Activated B cell treated with CpG ODN at 0.5 μM for 24 hours (primary cell): ENCODE results near the gene TUBA4B. TPM values are rescaled to one million over a fixed set of nuclear protein-coding genes. Genes with fewer than 3 reads are reported as not detected.

Experiments used
- ATAC-seq: fragments of 200-7000 bp; cut with Tn5 transposase; one replicate; pipeline ENCODE4 v1.10.0; 2021; ENCODE audit warnings: low read depth, mild to moderate bottlenecking, moderate library complexity
- CTCF ChIA-PET: fragments of 350-600 bp; sonication (Branson Sonifier 250); formaldehyde crosslinking; loops from one replicate; lab custom pipeline; 2021; ENCODE audit warnings: antibody characterized with exemption; lab: Charles Lee
- POLR2A ChIA-PET: fragments of 350-600 bp; sonication (Branson Sonifier 250); formaldehyde crosslinking; loops from one replicate; lab custom pipeline; 2021; ENCODE audit warnings: antibody characterized with exemption; lab: Charles Lee
- DNase-seq: peaks from one replicate; pipeline ENCODE4 v3.0.0; 2022
- H3K27ac Mint-ChIP-seq: one replicate; pipeline ENCODE4 v1.8.0; 2020; ENCODE audit warnings: mixed read lengths
- H3K27me3 Mint-ChIP-seq: one replicate; pipeline ENCODE4 v1.8.0; 2021; ENCODE audit warnings: mixed read lengths
- H3K36me3 Mint-ChIP-seq: one replicate; pipeline ENCODE4 v1.8.0; 2021; ENCODE audit warnings: low read depth, mixed read lengths
- H3K4me1 Mint-ChIP-seq: one replicate; pipeline ENCODE4 v1.8.0; 2021; ENCODE audit warnings: mixed read lengths
- H3K4me3 Mint-ChIP-seq: one replicate; pipeline ENCODE4 v1.8.0; 2020; ENCODE audit warnings: mild to moderate bottlenecking, mixed read lengths
- H3K9me3 Mint-ChIP-seq: one replicate; pipeline ENCODE4 v1.8.0; 2020; ENCODE audit warnings: mixed read lengths
- intact Hi-C: fragments of 100-400 bp; cut with micrococcal nuclease; formaldehyde crosslinking; loops from one replicate; pipeline ENCODE4 v1.15.1; 2024
- total RNA-seq: library from RNA; stranded (reverse); gene quantifications from 2 replicates; pipeline ENCODE4 v1.2.3, GENCODE V29; 2022
- TF ChIP-seq, protein P1 (sequence below): fragments of 200-600 bp; IDR thresholded peaks from one replicate; pipeline ENCODE4 v1.8.0; 2022; ENCODE audit warnings: antibody characterized with exemption, mild to moderate bottlenecking

Gene TUBA4B
- total RNA-seq, 1 donor from 2014 or later = not detected

DNA sequence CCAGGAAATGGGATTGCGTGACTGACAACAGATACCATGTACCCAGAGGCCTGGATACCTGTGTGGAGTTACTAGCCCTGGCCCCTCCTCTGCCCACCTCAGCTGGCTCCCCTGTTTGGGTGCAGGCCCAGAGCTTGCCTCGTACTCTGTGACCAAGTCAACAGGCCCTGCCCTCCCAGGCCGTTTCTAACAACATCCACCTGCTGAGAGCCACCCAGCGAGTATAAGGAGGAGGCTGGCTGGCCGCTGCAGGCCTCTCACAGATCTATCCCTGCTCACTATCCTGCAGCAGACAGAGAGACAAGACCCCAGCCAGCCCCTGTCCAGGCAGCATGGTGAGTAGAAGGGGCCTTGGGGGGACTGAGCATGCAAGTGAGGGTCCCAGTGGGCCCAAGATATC lies 13.2 kb downstream of the TUBA4B start:
- H3K9me3 Mint-ChIP-seq = no peaks in the 10 kb centered on the region
- no peaks in the 10 kb centered on the region for H3K4me1 Mint-ChIP-seq
- no peak overlapping the region for H3K4me3 Mint-ChIP-seq
- TF ChIP-seq, protein P1, sequence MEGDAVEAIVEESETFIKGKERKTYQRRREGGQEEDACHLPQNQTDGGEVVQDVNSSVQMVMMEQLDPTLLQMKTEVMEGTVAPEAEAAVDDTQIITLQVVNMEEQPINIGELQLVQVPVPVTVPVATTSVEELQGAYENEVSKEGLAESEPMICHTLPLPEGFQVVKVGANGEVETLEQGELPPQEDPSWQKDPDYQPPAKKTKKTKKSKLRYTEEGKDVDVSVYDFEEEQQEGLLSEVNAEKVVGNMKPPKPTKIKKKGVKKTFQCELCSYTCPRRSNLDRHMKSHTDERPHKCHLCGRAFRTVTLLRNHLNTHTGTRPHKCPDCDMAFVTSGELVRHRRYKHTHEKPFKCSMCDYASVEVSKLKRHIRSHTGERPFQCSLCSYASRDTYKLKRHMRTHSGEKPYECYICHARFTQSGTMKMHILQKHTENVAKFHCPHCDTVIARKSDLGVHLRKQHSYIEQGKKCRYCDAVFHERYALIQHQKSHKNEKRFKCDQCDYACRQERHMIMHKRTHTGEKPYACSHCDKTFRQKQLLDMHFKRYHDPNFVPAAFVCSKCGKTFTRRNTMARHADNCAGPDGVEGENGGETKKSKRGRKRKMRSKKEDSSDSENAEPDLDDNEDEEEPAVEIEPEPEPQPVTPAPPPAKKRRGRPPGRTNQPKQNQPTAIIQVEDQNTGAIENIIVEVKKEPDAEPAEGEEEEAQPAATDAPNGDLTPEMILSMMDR = no peak
- CTCF ChIA-PET = interaction anchor here (1.2 kb wide), 1 partner anchor 11 kb away, joined by 4 read pairs; no protein-coding TSS in a partner anchor
- H3K36me3 Mint-ChIP-seq = no peaks in the 10 kb centered on the region
- DNase-seq = no peak
- no peak overlapping the region for H3K27ac Mint-ChIP-seq
- H3K27me3 Mint-ChIP-seq = no peaks in the 10 kb centered on the region
- intact Hi-C loops = no loop called here
- ATAC-seq = no peak
- POLR2A ChIA-PET = interaction anchor here (0.6 to 1.2 kb wide), 2 partner anchors 11 to 106 kb away, joined by 5 to 7 read pairs; partner anchors contain the start of gene NHEJ1

DNA sequence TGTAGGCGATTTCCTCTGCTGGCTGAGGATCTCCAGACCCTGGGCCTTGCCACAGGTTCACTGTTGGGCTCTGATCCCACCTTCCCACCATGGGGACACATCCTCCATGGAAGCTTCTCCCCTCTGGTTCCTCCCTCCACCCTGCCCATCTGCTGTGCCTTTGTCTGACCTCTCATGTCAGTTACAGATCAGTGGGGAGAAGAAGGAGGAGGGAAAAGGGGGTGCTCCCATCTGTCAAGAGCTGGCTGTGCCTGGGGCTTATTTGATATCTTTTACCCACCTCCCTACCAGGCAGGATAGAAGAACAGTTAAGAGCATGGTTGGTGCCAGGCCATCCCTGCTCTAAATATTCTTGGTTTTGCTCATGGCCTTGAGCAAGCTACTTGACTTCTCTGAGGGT lies 13.8 kb downstream of the TUBA4B start:
- intact Hi-C loops = no loop called here

DNA sequence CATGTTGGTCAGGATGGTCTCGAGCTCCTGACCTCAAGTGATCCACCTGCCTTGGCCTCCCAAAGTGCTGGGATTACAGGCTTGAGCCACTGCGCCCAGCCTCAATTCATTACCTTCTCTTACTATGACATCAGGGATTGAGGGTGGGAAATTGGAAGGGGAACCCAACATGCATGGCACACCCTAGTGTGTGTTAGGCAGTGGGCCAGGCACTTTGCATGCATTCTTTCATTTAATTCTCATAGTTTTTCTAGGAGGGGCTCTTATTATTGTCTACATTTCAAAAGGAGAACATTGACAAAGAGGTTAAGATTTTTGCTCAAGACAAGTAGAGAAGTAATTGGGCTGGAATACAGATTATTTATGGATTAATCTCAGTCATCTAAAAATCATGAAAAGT lies 15.3 kb downstream of the TUBA4B start:
- Mint-ChIP-seq H3K4me3 (no peak overlapping the region), H3K4me1 (no peaks in the 10 kb centered on the region), H3K27me3 (no peaks in the 10 kb centered on the region), H3K27ac (no peak overlapping the region), H3K9me3 (no peaks in the 10 kb centered on the region), H3K36me3 (no peaks in the 10 kb centered on the region)
- TF ChIP-seq, protein P1 = no peak
- no peak for DNase-seq
- ATAC-seq = no peak
- ChIA-PET CTCF (no interaction called here), POLR2A (no interaction called here)
- intact Hi-C loops = no loop called here

More for the DNA sequence above, 13.8 kb downstream of the TUBA4B start:
- Mint-ChIP-seq H3K27ac (no peak overlapping the region), H3K36me3 (no peaks in the 10 kb centered on the region), H3K9me3 (no peaks in the 10 kb centered on the region), H3K4me3 (no peak overlapping the region), H3K27me3 (no peaks in the 10 kb centered on the region), H3K4me1 (no peaks in the 10 kb centered on the region)
- DNase-seq (no peak), ATAC-seq (no peak)
- POLR2A ChIA-PET = no interaction called here
- TF ChIP-seq, protein P1 = no peak
- CTCF ChIA-PET = no interaction called here

DNA sequence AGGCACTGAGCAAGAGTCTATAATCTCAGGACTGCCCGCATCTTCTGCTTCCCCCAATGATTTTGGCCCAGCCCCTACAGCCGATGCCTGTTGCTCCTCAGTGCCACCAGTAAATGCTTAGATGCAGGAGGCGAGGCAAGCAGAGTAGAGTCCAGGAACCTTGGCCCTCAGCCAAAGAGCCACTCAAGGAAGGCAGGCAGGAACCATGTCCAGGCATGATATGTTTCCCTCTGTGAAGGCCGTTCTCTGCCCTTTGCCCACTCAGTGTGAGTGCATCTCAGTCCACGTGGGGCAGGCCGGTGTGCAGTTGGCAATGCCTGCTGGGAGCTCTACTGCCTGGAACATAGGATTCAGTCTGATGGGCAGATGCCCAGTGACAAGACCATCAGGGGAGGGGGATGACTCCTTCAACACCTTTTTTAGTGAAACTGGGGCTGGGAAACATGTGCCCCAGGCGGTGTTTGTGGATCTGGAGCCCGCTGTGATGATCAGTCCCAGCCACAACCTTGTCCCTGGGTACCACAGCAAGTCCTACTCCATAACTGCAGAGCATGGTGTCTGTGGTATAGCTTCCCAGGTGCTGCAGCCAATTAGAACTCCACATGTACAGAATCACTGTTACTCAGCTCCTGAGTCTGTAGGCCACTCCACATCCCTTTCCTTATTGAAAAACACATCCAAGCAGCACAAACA lies 16.5 kb downstream of the TUBA4B start:
- intact Hi-C loops = no loop called here
- CTCF ChIA-PET = interaction anchor here (2.3 kb wide), 1 partner anchor 25 kb away, joined by 10 read pairs; no protein-coding TSS in a partner anchor

DNA sequence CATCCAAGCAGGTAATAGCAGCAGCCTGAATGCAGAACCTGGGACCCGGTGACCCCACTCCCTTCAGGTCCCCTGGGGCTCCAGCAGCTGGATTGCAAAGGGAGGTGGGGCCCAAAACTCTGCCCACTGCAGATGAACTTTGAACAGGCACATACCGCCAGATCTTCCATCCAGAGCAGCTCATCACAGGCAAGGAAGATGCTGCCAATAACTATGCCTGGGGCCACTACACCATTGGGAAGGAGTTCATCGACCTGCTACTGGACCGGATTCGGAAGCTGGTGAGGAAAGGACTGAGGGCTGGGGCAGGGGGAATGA lies 17.0 kb downstream of the TUBA4B start:
- DNase-seq (no peak), ATAC-seq (no peak)
- H3K27ac Mint-ChIP-seq = no peak overlapping the region
- intact Hi-C loops = no loop called here
- H3K4me1 Mint-ChIP-seq = peaks cover 3% of the 10 kb centered on the region
- no peak overlapping the region for H3K4me3 Mint-ChIP-seq
- TF ChIP-seq, protein P1 = no peak
- no peaks in the 10 kb centered on the region for H3K9me3 Mint-ChIP-seq
- POLR2A ChIA-PET = interaction anchor here (1.8 kb wide), 1 partner anchor 16 kb away, joined by 7 read pairs; the partner anchor contains the start of gene TUBA4A
- H3K27me3 Mint-ChIP-seq = no peaks in the 10 kb centered on the region
- H3K36me3 Mint-ChIP-seq = no peaks in the 10 kb centered on the region
- CTCF ChIA-PET = interaction anchor here (2.3 kb wide), 1 partner anchor 24 kb away, joined by 10 read pairs; no protein-coding TSS in a partner anchor

More for the DNA sequence above, 16.5 kb downstream of the TUBA4B start:
- Mint-ChIP-seq H3K36me3 (no peaks in the 10 kb centered on the region), H3K4me3 (no peak overlapping the region), H3K9me3 (no peaks in the 10 kb centered on the region), H3K27ac (no peak overlapping the region), H3K27me3 (no peaks in the 10 kb centered on the region), H3K4me1 (peaks cover 3% of the 10 kb centered on the region)
- no peak for ATAC-seq
- POLR2A ChIA-PET = interaction anchor here (1.8 kb wide), 1 partner anchor 15 kb away, joined by 7 read pairs; the partner anchor contains the start of gene TUBA4A
- no peak for DNase-seq
- TF ChIP-seq, protein P1 = no peak
